SH-SY5Y (cell line): Measurements from ENCODE around the gene PAIP1.

Experiments used
- GATA2 ChIP-seq: IDR thresholded peaks from 2 replicates; pipeline ENCODE4 v1.6.1; 2011; ENCODE audit warnings: mild to moderate bottlenecking, low read depth, low read length
- GATA3 ChIP-seq: IDR thresholded peaks from 2 replicates; pipeline ENCODE4 v1.6.1; 2011; ENCODE audit warnings: low read depth, mild to moderate bottlenecking, low read length, moderate library complexity

GRCh38 chr5:43530648-43531047 lies 26.2 kb downstream of the PAIP1 start:
- TF ChIP-seq GATA2 (no peak), GATA3 (no peak)
